Measurements from ENCODE around the gene MMRN1.

Gene MMRN1

DNA sequence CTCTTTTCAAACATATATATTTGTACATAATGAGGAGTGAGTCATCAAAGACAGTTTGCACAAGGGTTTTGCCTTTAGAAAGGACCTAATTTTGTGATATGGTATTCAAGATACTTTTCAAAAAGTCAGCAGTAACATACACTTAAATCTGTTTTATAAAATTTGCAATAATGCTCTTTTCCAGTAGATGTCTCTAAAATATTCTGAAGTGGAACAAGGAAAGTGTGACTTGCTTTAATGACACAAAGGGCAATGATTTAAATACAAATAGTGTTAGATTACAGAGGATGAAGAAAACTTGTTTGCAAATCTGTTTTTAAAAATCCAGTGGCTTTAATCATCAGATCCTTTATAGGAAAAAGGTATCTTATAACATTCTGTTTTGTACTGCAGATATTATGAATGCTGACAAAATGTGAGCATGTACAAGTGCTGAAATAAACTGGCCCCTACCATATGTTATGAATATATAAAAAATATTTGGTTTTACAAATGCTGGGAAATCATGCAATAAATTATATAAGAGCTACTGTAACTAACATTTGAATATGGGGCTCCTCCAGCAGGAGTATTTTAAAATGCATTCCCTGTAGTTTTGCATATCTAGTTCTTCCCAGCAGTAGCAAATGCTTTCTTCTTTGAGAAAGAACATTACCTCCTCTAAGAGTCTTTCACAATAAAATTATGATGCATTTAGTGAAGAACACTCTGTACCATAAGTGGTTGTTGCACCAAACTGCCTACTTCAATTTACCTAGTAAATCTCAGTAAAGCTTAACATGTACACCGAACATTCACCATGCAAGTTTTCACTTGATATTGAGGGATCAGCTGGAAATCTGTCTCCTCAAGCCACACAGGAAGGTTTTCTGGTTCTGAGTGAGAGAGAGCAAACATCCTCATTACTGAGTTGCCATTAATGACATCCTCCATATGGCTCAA is 20.2 kb downstream of the MMRN1 start:
- DNase-seq, result no peak

DNA sequence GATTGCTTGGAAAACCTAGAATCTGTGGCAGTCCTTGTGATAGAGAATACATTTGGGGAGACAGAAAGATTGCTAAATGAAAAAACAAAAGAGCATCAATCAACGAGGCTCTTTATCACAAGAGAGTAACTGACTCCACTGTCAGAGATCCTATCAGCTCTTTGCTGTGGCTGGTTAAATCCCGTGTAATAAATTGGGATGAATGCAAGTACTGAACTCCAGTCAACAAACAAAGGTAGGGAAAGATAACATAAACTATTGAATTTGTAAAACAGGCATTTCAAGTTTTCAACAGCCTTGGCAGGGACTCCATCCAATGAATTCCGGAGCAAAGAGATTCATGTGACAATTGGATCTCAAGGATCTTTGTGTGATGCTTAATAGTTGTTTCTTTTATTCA is 21.3 kb downstream of the MMRN1 start:
- DNase-seq, result no peak

DNA sequence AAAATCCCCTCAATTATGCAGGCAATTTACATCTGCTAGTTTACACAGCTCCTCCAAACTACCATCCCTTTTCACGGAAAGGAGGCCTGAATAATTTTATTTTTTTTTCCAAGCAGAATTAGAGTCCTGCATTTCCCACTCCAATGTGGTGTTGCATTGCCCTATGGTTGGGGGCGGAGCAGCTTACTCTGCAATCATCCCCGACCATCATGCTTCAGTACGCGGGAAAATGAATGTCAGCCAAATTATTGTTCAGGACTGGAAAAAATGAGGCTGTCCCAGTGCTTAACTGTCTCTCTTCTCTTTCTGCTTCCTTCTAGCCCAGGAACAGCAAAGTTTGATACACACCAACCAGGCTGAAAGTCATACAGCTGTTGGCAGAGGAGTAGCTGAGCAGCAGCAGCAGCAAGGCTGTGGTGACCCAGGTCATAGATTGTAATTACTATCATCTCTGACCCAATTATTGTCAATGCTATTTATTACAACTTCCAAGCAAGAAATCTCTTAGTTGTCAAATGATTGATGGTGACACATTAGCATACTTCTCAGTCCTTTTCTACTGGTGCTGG is 28.3 kb downstream of the MMRN1 start:
- no peak for DNase-seq

DNA sequence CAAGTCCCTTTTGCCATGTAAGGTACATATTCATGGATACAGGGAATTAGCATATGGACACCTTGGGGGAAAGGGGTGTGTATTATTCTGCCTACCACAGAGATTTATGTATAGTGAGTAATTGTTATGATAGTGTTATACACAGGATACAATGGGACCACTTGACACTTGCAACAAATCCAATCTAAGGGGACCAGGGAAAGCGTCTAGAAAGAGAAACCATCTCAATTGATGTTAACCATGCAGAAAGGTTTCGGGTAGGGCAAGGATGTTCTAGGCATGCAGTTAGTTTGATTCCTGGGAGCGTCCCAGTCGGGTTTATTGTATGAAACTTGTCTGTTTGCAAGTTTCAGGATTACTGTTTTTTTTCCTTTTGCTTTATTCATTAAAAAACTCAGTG is 34.2 kb downstream of the MMRN1 start:
- DNase-seq, result no peak

DNA sequence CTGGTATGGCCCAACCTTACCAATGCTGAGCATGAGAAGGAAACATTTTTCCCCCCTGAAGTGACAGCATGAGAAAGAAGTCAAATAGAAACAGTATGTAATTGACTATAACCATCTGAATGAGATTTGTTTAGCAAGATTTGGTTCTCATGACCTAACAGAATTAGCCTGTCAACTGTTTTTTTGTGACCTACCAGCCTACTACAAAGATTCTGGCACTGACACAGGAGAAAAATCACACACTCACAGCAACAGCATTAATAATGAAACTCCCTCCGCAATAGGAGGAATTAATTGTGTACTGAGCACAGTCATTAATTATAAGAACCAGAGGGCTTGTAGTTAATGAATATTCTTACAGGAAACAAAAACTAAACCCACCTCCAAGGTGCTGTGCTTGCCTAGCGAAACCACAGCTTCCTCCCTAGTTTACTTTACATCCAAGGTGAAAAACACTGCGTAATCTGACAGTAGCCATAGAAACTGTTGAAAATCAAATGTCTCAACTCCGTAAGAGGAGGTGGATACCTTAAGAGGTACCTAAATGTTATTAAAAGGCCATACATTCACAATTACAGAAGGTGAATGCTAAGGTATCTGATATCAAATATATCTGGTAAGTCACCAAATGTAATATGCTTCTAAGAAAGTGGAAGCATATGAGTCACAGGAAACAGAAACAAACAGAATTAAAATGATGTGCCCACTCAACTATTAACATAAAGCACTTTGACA is 34.9 kb downstream of the MMRN1 start:
- no peak for DNase-seq

DNA sequence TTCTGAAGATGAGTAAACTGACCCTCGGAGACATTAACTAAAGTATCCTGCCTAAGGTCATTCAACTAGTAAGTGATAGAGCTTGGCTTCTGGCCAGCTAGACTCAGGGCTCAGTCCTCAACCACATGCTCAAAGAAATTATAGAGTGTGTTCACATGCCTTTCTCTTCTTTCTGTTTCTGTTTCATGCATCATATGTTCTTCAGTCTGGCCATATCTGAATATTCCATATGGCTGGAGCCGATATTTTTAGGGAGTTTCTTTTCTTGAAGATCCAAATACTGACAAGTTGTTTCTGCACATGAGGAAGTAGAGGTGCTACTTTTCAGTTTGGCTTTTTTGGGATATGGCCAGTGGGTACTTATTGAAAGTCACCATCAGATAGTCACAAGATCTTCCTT is 44.9 kb downstream of the MMRN1 start:
- no peak for DNase-seq

DNA sequence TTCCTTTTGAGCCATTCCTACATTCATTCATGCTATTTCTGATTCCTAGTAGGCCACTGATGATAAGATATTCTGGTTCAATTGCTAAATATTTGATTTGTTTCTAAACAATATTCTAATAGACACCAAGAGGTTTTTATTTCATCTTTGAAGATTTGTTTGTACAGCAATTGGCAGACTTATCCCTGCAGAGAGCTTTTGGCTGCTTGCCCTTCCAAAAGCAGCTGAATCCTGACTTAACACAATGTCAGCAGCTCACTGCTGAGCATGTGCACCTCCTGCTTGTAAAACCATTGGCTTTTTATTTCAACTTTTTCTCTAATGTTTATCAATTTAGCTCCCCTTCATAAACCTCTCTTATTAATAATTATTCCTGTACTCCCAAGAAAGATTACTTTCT is 45.3 kb downstream of the MMRN1 start:
- no peak for DNase-seq

DNA sequence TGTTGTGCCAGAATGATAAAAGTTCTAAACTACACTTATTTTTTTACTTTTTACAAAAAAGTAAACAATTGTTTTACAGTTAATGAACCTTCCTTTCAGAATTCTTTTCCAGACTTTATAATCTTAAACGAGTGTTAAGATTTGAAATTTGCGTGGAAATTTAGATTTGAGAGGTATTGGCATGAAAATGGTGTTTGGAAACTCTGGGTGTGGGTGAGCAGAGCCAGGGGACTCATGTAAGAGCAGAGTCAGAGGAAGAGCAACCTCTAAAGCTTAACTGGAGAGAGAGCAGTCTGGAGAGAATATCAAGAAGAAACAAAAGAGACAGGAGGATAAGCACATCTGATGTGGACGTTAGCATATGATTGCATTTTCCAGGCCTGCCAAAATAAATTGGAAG is 48.2 kb downstream of the MMRN1 start:
- no peak for DNase-seq

DNA sequence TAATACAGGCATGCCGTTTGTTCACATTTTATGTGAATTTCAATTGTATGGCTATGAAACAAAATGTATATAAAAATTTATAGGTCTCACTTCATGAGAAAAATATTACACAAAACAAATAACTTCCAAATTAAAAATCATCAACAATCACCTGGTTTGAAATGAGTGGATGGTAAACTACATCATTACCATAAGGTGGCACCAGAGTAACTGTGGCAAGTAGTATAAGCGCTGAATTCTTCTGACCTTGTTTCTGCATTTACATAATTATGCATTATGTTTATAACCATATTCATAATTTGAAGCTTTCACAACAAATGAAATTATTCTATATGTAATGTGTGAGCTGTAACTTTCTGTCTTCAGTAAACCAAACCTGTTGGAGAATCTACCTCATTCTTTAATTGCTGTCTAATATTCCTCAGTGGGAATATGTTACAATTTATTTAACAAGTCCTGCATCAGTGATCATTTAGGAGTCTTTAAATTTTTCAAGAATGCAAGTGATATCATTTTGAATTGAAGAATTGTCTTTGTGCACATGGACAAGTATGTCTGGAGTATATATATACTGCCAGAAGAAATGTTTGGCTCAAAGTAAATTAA is 55.2 kb downstream of the MMRN1 start:
- no peak for DNase-seq

DNA sequence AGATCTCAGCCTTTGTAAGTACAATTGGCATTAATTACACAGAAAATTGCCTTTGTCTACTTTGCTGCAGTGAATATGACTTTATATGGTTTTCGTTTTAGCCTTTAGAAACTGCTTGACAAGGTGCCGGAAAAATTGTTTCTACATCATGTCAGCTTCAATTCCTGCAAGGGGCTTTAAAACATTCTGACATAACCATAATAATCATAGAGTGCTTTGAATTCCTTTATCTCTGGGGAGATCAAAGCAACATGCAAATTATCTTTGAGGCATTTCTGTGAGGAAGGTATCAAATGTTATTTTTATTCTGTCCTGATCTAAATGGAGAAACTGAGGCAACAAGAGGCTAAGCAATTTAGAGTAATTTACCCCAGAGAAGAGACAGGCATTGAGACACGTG is 57.8 kb downstream of the MMRN1 start:
- no peak for DNase-seq

DNA sequence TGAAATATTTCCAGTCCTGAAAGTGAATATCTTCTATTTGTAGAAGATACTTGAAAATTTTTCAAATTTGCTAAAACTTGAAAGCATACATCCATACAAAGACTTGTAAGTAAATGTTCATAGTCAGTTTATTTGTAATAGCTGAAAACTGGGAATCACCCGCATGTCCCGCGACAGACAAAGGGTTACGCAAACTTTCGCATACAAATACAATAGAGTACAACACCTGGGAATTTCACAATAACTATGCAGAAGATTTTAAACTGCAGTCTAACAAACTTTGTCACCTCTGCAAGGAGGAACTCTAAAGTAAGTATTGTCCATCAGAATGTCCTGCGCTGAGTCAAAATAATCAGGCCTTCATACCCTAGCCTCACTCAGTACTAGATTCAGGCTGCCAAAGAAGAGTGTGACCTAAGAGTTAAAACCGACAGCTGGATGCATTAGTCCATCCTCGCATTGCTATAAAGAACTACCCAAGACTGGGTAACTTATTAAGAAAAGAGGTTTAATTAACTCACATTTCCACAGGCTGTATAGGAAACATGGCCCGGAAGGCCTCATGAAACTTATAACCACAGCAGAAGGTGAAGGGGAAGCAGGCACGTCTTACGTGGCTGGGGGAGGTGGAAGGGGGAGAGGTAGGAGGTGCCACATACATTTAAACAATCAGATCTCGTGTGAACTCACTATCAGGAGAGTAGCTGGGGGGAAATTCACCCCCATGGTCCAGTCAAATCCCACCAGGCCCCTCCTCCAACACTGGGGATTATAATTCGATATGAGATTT is 60.4 kb downstream of the MMRN1 start:
- no peak for DNase-seq

DNA sequence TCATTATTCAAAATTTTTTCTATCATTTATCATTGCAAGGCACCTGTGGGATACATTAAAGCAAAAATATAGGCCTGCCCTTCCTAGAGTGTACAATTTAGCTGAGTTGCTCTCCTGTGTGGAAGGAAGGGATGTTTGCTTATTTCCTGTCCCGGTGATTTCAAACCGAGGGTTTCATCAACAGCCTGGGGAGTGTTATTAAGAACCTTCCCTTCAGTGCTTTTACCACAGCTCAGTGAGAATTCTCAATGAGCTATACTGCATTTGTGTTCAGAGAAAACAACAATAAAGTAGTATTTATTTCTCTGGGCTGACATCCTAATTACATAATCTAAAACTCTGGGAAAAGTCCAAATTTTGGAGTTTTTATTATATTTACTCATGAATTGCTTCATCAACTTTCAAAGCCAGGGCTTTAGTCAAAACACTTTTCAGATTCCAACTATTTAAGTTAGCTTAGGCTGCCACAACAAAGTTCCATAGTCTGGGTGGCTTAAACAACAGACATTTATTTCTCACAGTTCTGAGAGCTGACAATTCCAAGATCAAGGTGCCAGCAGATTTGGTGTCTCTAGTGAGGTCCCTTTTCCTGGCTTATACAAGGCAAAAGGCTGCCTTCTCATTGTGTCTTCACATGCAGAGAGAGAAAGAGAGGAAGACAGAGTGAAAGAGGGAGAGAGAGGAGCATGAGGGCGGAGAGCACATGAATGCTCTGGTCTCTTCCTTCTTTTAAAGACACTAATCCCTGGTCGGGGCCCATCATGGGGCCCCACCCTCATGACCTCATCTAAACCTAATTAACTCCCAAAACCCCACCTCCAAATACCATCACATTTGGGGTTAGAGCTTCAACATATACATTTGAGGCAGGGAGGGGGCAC is 62.6 kb downstream of the MMRN1 start:
- no peak for DNase-seq

DNA sequence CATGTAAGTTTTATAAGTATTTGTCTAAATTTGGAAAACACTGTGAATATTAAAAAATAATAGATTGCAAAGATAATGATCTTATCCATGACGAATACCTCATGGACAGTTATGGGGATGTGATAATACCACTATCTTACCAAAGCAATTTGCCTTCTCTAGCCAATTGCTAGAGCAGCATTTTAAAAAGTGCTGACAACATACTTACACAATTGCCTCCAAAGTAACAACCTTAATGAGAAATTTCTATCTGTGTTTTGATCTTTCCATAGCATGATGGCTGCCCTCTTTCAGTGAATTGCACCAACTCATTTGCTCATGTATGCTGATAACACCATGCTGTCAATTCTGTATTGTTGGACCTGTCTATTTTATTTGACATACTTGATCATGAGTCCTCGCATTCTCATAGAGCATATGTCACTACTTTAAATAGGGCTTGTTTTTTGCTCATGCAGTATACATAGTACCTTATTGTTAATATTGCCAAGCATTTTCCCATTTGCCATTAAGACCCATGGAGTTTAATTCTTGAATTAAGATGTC is 87.2 kb downstream of the MMRN1 start:
- DNase-seq, result no peak

DNA sequence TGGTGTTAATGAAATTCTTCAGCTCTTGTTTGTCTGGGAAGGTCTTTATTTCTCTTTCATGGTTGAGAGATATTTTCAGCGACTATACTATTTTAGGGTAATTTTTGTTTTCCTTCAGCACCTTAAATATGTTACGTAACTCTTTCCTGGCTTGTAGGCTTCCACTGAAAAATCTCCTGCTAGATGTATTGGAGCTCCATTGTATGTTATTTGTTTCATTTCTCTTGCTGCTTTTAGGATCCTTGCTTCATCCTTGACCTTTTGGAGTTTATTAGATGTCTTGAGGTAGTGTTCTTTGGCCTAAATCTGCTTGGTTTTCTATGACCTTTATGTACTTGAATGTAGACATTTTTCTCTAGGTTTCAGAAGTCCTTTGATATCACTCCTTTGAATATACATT is 93.6 kb downstream of the MMRN1 start:
- no peak for DNase-seq

DNA sequence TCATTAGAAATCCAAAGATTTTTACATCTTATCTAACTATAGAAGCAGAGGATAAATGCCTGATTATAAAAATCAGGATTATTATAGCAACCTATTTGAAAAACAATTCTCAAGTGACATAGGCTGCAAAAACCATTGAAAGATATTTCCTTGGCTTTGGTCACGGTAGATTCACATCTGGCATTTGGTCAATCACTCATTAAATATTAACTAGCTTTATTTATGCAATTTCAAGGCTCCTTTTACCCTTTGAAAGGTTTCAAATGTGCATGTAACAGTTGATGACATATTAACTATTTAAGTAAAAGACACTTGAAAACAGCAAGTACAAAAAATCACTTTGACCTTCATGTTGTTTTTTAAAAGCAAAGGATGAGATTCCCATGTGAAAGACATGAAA is 98.1 kb downstream of the MMRN1 start:
- no peak for DNase-seq

DNA sequence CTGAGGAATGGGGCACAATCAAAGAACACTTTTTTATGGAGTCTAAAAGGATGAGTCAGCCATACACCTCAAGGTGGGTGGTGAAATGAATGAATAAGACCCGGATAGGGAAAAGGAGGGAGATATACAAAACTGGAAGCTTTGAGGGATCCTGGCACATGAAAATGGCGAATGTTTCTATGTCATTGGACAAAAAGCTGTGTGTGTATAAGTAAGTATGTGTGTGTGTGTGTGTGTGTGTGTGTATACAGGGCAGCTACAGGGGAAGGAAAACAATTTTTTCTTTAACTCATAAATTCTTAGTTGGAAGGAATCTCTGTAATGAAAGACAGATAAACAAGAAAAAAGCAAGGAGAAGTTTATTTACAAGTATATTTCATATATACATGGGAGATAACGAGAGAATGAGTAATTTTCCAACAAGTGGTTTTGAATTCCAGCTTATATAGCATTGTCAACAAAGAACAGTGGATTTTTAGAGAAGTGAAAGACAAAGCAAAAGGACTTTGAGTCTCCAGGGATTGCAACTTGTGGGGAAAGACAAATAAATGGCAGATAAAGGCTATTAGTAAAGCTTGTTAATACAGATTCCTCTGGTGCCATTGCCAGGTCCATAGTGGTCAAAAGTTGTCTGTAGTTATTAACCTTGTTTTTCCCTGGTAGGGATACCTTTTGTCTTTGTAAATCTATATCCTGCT is 99.7 kb downstream of the MMRN1 start:
- no peak for DNase-seq

DNA sequence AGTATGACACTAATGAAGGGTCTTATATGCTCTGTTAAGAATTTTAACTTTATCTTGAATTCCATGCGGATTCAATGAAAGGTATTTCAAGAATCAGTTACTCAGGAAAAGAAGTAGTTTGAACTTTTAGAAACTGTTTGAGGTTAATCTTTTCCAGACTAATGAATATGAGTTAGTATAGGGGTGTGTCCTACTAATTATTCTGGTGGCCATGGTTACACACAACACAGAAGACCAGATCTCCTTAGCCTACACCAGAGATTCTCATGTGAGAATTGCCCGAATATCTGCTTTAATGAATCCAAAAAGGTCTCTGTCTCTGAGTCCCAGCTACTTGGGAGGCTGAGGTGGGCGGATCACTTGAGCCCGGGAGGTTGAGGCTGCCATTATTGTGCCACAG is 100.4 kb downstream of the MMRN1 start:
- DNase-seq, result no peak

DNA sequence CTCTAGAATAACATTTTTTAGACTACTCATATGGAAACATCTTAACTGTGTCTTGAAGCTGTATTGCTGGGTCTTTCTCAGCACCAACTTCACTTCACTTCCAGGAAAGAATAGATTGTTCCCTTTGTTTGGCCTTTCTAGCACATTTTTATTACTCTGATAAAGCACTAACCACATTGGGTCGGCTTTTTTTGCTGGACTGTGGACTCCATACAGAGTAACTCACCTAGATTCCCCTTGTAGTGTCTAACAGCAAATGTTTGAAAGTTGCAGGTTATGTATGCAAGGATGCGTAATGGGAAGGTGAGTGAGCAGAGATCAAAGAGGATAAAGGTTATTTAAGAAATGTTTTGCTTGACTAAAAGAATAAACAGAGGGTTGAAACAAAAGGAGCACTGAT is 101.2 kb downstream of the MMRN1 start:
- DNase-seq, result no peak

DNA sequence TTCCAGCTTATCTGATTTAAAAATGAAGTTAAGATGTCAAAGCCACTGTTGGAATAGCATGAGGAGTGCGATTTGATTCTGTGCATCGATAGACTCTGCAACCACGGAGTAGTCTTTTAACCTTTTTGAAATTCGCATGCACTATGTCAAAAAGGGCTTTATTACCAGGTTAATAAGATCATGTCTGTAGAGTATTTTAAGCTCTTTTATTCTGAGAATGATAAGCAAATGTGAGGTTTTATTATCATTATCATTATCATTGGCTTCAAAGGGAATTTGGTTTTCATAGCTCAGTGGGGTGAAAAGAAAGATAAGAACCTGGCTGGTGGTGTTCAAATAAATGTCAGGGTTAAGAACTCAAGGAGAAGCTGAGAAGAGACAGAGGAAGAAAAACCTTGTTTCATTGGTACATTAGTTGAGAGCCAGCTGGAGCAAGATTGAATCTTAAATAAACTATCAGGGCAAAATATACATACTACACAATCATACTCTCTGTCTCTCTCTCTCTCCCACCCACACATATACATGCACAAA is 102.6 kb downstream of the MMRN1 start:
- DNase-seq, result no peak

DNA sequence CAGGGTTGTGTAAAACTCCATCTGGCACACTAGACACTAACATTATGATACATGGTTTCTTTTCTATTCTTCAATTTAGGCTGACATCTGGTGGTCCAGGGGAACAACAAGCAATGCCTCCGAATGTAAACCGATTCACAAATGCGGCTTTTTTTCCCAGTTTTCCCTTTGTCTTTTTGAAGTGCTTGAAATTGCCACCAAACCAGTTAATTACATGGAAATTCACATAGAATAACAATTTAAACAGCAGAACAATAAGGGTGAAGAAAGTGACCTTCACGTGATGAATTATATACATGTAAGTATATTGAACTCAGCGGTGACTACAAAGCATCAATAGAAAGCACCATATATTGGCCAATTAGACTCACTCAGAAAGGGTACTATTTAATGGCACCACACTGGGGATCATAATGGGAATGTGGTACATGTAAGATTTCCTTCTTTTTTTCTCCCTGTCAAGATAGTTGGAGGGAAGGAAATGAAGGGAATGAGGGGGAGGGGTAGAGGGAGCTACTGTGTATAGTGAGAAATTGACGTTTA is 103.9 kb downstream of the MMRN1 start:
- DNase-seq, result no peak
